Mesodermal cell (in vitro differentiated cells): ENCODE measurements around the gene LRRC8C. TPM values are rescaled to one million over a fixed set of nuclear protein-coding genes. Genes with fewer than 3 reads are reported as not detected.
"Not testable (repeated sequence)": the region's sequence is repeated elsewhere in the genome, so short reads cannot be mapped to it uniquely, and the experiment has no call there.

Experiments
- H3K27ac ChIP-seq: 2 replicates; pipeline ENCODE4 v1.7.0; 2013; ENCODE audit warnings: mild to moderate bottlenecking, low read depth, low read length, moderate library complexity; ENCODE audit not compliant: severe bottlenecking
- H3K36me3 ChIP-seq: 2 replicates; pipeline ENCODE4 v1.7.1; 2013; ENCODE audit warnings: mild to moderate bottlenecking, low read length, moderate library complexity; ENCODE audit not compliant: control insufficient read depth, insufficient read depth
- H3K4me1 ChIP-seq: one replicate; pipeline ENCODE4 v1.7.1; 2013; ENCODE audit warnings: mild to moderate bottlenecking, low read length; ENCODE audit not compliant: insufficient read depth, control insufficient read depth, poor library complexity, severe bottlenecking
- H3K4me3 ChIP-seq: 2 replicates; pipeline ENCODE4 v1.7.0; 2013; ENCODE audit warnings: low read length, control low read depth, mild to moderate bottlenecking; ENCODE audit not compliant: insufficient read depth, poor library complexity, severe bottlenecking; ENCODE audit errors: extremely low read depth
- H3K9me3 ChIP-seq: 2 replicates; pipeline ENCODE4 v1.7.1; 2013; ENCODE audit warnings: mild to moderate bottlenecking, low read length, moderate library complexity; ENCODE audit not compliant: control insufficient read depth
- WGBS, 2 experiments: methylation state at CpG; one replicate each; pipeline ENCODE4 v1.1.5; 2013; ENCODE audit warnings: missing lambda C conversion rate in 2 of 2; ENCODE audit not compliant: insufficient coverage in 2 of 2; 5-methylcytosine and 5-hydroxymethylcytosine counted together
- polyA plus RNA-seq, 2 experiments: library from polyadenylated mRNA; stranded (reverse); fragments of 50-300 nt; gene quantifications; one replicate each; pipeline ENCODE4 v1.2.3, GENCODE V29; 2013

The LRRC8C gene
- polyA plus RNA-seq (2013, experiment 1 of 2): 14.7 TPM
- 13.3 TPM for polyA plus RNA-seq (2013, experiment 2 of 2)

GRCh38 chr1:89632657-89633247 is at the start of gene LRRC8C:
TSS of gene LRRC8C (plus strand) at chr1:89633120. CDS start at chr1:89686474, 53,354 bp downstream.
- H3K27ac ChIP-seq: no peak within 1 kb of the TSS
- WGBS, 2 experiments: 0 to 1% methylated on average over 51 to 55 of the region's 76 CpGs
- H3K4me3 ChIP-seq: peak within 1 kb of the TSS; percentile 64
- peaks cover 6% of the 10 kb centered on the region for H3K4me1 ChIP-seq
- H3K9me3 ChIP-seq: no peaks in the 10 kb centered on the region
- no peaks in the 10 kb centered on the region for H3K36me3 ChIP-seq

GRCh38 chr1:89584211-89584610 is 48.7 kb upstream of the LRRC8C start:
- Histone ChIP-seq H3K36me3 (peaks cover 24% of the 10 kb centered on the region), H3K4me1 (no peaks in the 10 kb centered on the region), H3K27ac (no peak overlapping the region), H3K4me3 (no peak overlapping the region), H3K9me3 (no peaks in the 10 kb centered on the region)
- 100% methylated on average over 1 of the region's 2 CpGs; no CpG with 5 or more reads in 1 of the 2 experiments for WGBS, 2 experiments

- WGBS, 2 experiments: 83 to 89% methylated on average over 2 to 3 of the region's 3 CpGs
- peaks cover 24% of the 10 kb centered on the region for H3K36me3 ChIP-seq
- no peaks in the 10 kb centered on the region for H3K4me1 ChIP-seq
- no peak overlapping the region for H3K27ac ChIP-seq
- no peaks in the 10 kb centered on the region for H3K9me3 ChIP-seq
- H3K4me3 ChIP-seq: no peak overlapping the region
These were observed 48.1 kb upstream of the LRRC8C start for GRCh38 chr1:89584781-89585180.

GRCh38 chr1:89587729-89588161 is 45.2 kb upstream of the LRRC8C start:
- no peaks in the 10 kb centered on the region for H3K4me1 ChIP-seq
- no peak overlapping the region for H3K27ac ChIP-seq
- 96 to 98% methylated on average over 2 to 4 of the region's 4 CpGs for WGBS, 2 experiments
- peaks cover 17% of the 10 kb centered on the region for H3K36me3 ChIP-seq
- no peaks in the 10 kb centered on the region for H3K9me3 ChIP-seq
- H3K4me3 ChIP-seq: no peak overlapping the region

GRCh38 chr1:89588480-89588879 is 44.4 kb upstream of the LRRC8C start:
- H3K36me3 ChIP-seq: peaks cover 10% of the 10 kb centered on the region
- H3K4me1 ChIP-seq: no peaks in the 10 kb centered on the region
- H3K27ac ChIP-seq: no peak overlapping the region
- no peak overlapping the region for H3K4me3 ChIP-seq
- no CpG with 5 or more reads among the region's 1 CpG for WGBS, 2 experiments
- no peaks in the 10 kb centered on the region for H3K9me3 ChIP-seq

- whole genome bisulfite sequencing, 2 experiments: no CpG with 5 or more reads among the region's 1 CpG
- peaks cover 2% of the 10 kb centered on the region for H3K36me3 ChIP-seq
- H3K4me1 ChIP-seq: no peaks in the 10 kb centered on the region
- H3K27ac ChIP-seq: no peak overlapping the region
- no peaks in the 10 kb centered on the region for H3K9me3 ChIP-seq
- H3K4me3 ChIP-seq: no peak overlapping the region
These were observed 43.4 kb upstream of the LRRC8C start for GRCh38 chr1:89589515-89589914.

- 67% methylated on average over 1 of the region's 6 CpGs; no CpG with 5 or more reads in 1 of the 2 experiments for WGBS, 2 experiments
- no peaks in the 10 kb centered on the region for H3K4me1 ChIP-seq
- H3K4me3 ChIP-seq: no peak overlapping the region
- peaks cover under 1% of the 10 kb centered on the region for H3K36me3 ChIP-seq
- H3K27ac ChIP-seq: no peak overlapping the region
- H3K9me3 ChIP-seq: no peaks in the 10 kb centered on the region
These were observed 42.4 kb upstream of the LRRC8C start for GRCh38 chr1:89590341-89591080.

- WGBS, 2 experiments: 81 to 92% methylated on average over 10 to 13 of the region's 13 CpGs
- H3K4me3 ChIP-seq, H3K4me1 ChIP-seq, H3K36me3 ChIP-seq, H3K9me3 ChIP-seq, H3K27ac ChIP-seq: not testable (repeated sequence)
These were observed 40.0 kb upstream of the LRRC8C start for GRCh38 chr1:89592861-89593302.

- no peak overlapping the region for H3K4me3 ChIP-seq
- H3K9me3 ChIP-seq: no peaks in the 10 kb centered on the region
- no peaks in the 10 kb centered on the region for H3K4me1 ChIP-seq
- no peaks in the 10 kb centered on the region for H3K36me3 ChIP-seq
- H3K27ac ChIP-seq: no peak overlapping the region
- WGBS, 2 experiments: 100% methylated on average over 1 of the region's 4 CpGs; no CpG with 5 or more reads in 1 of the 2 experiments
These were observed 38.7 kb upstream of the LRRC8C start for GRCh38 chr1:89594096-89594740.

GRCh38 chr1:89596698-89597097 is 36.2 kb upstream of the LRRC8C start:
- Histone ChIP-seq H3K4me1 (no peaks in the 10 kb centered on the region), H3K9me3 (no peaks in the 10 kb centered on the region), H3K27ac (no peak overlapping the region), H3K4me3 (no peak overlapping the region), H3K36me3 (no peaks in the 10 kb centered on the region)
- no CpG with 5 or more reads among the region's 2 CpGs for WGBS, 2 experiments
